Endothelial cell of umbilical vein (primary cell): ENCODE measurements around the gene GTPBP10. TPM values are rescaled to one million over a fixed set of nuclear protein-coding genes. Genes with fewer than 3 reads are reported as not detected.

ENCODE experiments used
- BruUV-seq: library from RNA; stranded (reverse); fragments of 400-500 nt; replicated peaks from 2 replicates; lab custom pipeline; 2021; lab: Mats Ljungman, UMichigan
- CTCF ChIA-PET: fragments of 300-600, 350-600 bp; sonication (Branson Sonifier 250); formaldehyde crosslinking; loops from one replicate; lab custom pipeline; 2021; ENCODE audit warnings: antibody characterized with exemption, inconsistent platforms; lab: Charles Lee
- POLR2A ChIA-PET: fragments of 300-600, 350-600 bp; sonication (Branson Sonifier 250); formaldehyde crosslinking; loops from one replicate; lab custom pipeline; 2021; ENCODE audit warnings: antibody characterized with exemption, inconsistent platforms; lab: Charles Lee
- DNase-seq: peaks from one replicate; pipeline ENCODE4 v3.0.0-alpha.2; 2011; ENCODE audit warnings: low read depth, low spot score
- FAIRE-seq: peaks from 2 replicates; lab custom pipeline; 2011; peaks lifted over from hg19 to GRCh38; lab: Jason Lieb, UNC
- H2AFZ ChIP-seq: 2 replicates; pipeline ENCODE4 v1.6.0; 2012; ENCODE audit warnings: low read depth, low read length, control low read depth, inconsistent platforms
- H3K27ac ChIP-seq: 2 replicates; pipeline ENCODE4 v1.5.1; 2011; ENCODE audit warnings: low read depth, mild to moderate bottlenecking, control low read depth, low read length, moderate library complexity; ENCODE audit not compliant: insufficient read depth
- H3K27me3 ChIP-seq, 2 experiments: 2 replicates each; pipeline versions ENCODE4 v1.6.0 to v1.6.1; 2011; ENCODE audit warnings: low read length in 2 of 2, mixed read lengths in 1 of 2; ENCODE audit not compliant: control insufficient read depth in 2 of 2, insufficient read depth in 2 of 2
- H3K36me3 ChIP-seq, 2 experiments: 2 replicates in 1 of 2; 3 replicates in 1 of 2; pipeline ENCODE4 v1.5.1; 2011; ENCODE audit warnings: low read length in 2 of 2, mild to moderate bottlenecking in 1 of 2, moderate library complexity in 1 of 2; ENCODE audit not compliant: control insufficient read depth in 2 of 2, insufficient read depth in 2 of 2; ENCODE audit errors: extremely low read depth in 1 of 2
- H3K4me1 ChIP-seq: 3 replicates; pipeline ENCODE4 v1.5.1; 2011; ENCODE audit warnings: mild to moderate bottlenecking, low read length; ENCODE audit not compliant: control insufficient read depth, insufficient read depth; ENCODE audit errors: extremely low read depth
- H3K4me2 ChIP-seq: 2 replicates; pipeline ENCODE4 v1.6.1; 2011; ENCODE audit warnings: low read length, control low read depth, mixed read lengths; ENCODE audit not compliant: insufficient read depth
- H3K4me3 ChIP-seq, 3 experiments: fragments of 200-600 bp in 1 of 3; sonication (generic), shearing (Covaris generic) in 1 of 3; replicated peaks in 1 of 3; 2 replicates each; pipeline ENCODE4 v1.5.1; 2011 to 2016; ENCODE audit warnings: control low read depth in 3 of 3, low read length in 3 of 3, mild to moderate bottlenecking in 2 of 3, inconsistent platforms in 1 of 3, low read depth in 1 of 3, moderate library complexity in 1 of 3; ENCODE audit not compliant: insufficient read depth in 1 of 3
- H3K79me2 ChIP-seq: 2 replicates; pipeline ENCODE4 v1.6.0; 2012; ENCODE audit warnings: low read length, inconsistent platforms; ENCODE audit not compliant: control insufficient read depth, insufficient read depth
- H3K9ac ChIP-seq: replicated peaks from 2 replicates; pipeline ENCODE3; 2011; ENCODE audit warnings: low read length, control low read depth; ENCODE audit not compliant: insufficient read depth; ENCODE audit errors: extremely low read depth
- H3K9me1 ChIP-seq: replicated peaks from 3 replicates; pipeline ENCODE4 v1.6.0; 2011; ENCODE audit warnings: mild to moderate bottlenecking, low read length; ENCODE audit not compliant: control insufficient read depth, insufficient read depth; ENCODE audit errors: extremely low read depth
- H3K9me3 ChIP-seq: replicated peaks from 2 replicates; pipeline ENCODE4 v1.5.1; 2012; ENCODE audit warnings: low read length, inconsistent platforms; ENCODE audit not compliant: control insufficient read depth, insufficient read depth
- H4K20me1 ChIP-seq: replicated peaks from 2 replicates; pipeline ENCODE3; 2011; ENCODE audit warnings: mild to moderate bottlenecking, low read length; ENCODE audit not compliant: control insufficient read depth, insufficient read depth; ENCODE audit errors: extremely low read depth
- CTCF ChIP-seq, 2 donors: IDR thresholded peaks; 1 replicate in 1 of 2; 2 replicates in 1 of 2; pipeline ENCODE4 v1.5.1; 2011; ENCODE audit warnings: low read length in 2 of 2, mild to moderate bottlenecking in 2 of 2, moderate library complexity in 2 of 2, control low read depth in 1 of 2, inconsistent platforms in 1 of 2, low read depth in 1 of 2; ENCODE audit not compliant: insufficient read depth in 1 of 2; ENCODE audit errors: extremely low read depth in 1 of 2
- EZH2 ChIP-seq: IDR thresholded peaks from 2 replicates; pipeline ENCODE4 v1.6.1; 2012; ENCODE audit warnings: borderline replicate concordance, low read depth, mild to moderate bottlenecking, moderate library complexity, low read length, inconsistent platforms; ENCODE audit not compliant: severe bottlenecking
- FOS ChIP-seq: IDR thresholded peaks from 2 replicates; pipeline ENCODE4 v1.6.1; 2011; ENCODE audit warnings: mild to moderate bottlenecking, low read length, moderate library complexity, borderline replicate concordance; ENCODE audit not compliant: insufficient read depth
- GATA2 ChIP-seq: IDR thresholded peaks from 2 replicates; pipeline ENCODE4 v1.7.0; 2011; ENCODE audit warnings: low read depth, mild to moderate bottlenecking, moderate library complexity, mixed read lengths, low read length; ENCODE audit not compliant: insufficient read length, insufficient read depth
- JUN ChIP-seq: IDR thresholded peaks from 2 replicates; pipeline ENCODE4 v1.6.1; 2011; ENCODE audit warnings: borderline replicate concordance, low read depth; ENCODE audit not compliant: insufficient read length, insufficient read depth
- MAX ChIP-seq: IDR thresholded peaks from 2 replicates; pipeline ENCODE4 v1.6.1; 2011; ENCODE audit not compliant: insufficient read depth, insufficient read length
- MYC ChIP-seq: IDR thresholded peaks from one replicate; pipeline ENCODE4 v1.6.1; 2011; ENCODE audit warnings: mild to moderate bottlenecking, low read depth, low read length
- POLR2A ChIP-seq: IDR thresholded peaks from 2 replicates; pipeline ENCODE4 v1.6.1; 2012; ENCODE audit warnings: low read depth, mild to moderate bottlenecking, control low read depth, low read length
- POLR2AphosphoS5 ChIP-seq: IDR thresholded peaks from 2 replicates; pipeline ENCODE4 v1.6.1; 2012; ENCODE audit warnings: low read depth, mild to moderate bottlenecking, control low read depth, low read length, moderate library complexity; ENCODE audit not compliant: insufficient read depth
- dilution Hi-C: fragments of 300-500 bp; cut with MboI; formaldehyde crosslinking; loops from one replicate; pipeline ENCODE4 v1.15.0; 2019; ENCODE audit warnings: low sequenced_read_pairs; ENCODE audit not compliant: extremely low pct_ligation_motif_present
- intact Hi-C: fragments of 100-400 bp; cut with micrococcal nuclease; formaldehyde crosslinking; loops from one replicate; pipeline ENCODE4 v1.10.0; 2022
- polyA plus RNA-seq, 4 experiments: library from polyadenylated mRNA; depleted of rRNA in 3 of 4; stranded (reverse) in 3 of 4; unstranded in 1 of 4; fragments of >200 nt; gene quantifications; 2 replicates each; pipeline versions ENCODE4 v1.2.1 to v1.2.3, GENCODE V29; 2011 to 2012; ENCODE audit warnings: missing spikeins in 1 of 4
- total RNA-seq: library from RNA; stranded (reverse); gene quantifications from 2 replicates; pipeline ENCODE4 v1.2.3, GENCODE V29; 2021

GTPBP10 gene
- total and polyA plus RNA-seq, 2 donors (not counting 3 experiments of a cell fraction or from before 2014, with no cell fraction given), result 3.5 to 16.7 TPM

GRCh38 chr7:90421651-90422050, 75.1 kb downstream of the GTPBP10 start:
- ChIA-PET CTCF (interaction anchor here (1.2 to 3.4 kb wide), 4 partner anchors 34 to 268 kb away, joined by 3 to 29 read pairs (median 8); partner anchors contain the start of gene STEAP1), POLR2A (no interaction called here)
- intact Hi-C loops, result no loop called here
- Histone ChIP-seq H3K4me3 (no peak overlapping the region), H3K79me2 (no peaks in the 10 kb centered on the region), H3K36me3 (no peaks in the 10 kb centered on the region), H3K27me3 (peaks cover 3 to 5% of the 10 kb centered on the region in 2 experiments), H3K9me3 (no peaks in the 10 kb centered on the region), H3K4me1 (peaks cover 4% of the 10 kb centered on the region), H3K9ac (no peak overlapping the region), H3K27ac (no peak overlapping the region), H4K20me1 (no peaks in the 10 kb centered on the region), H3K9me1 (no peaks in the 10 kb centered on the region), H2AFZ (no peak overlapping the region), H3K4me2 (no peak overlapping the region)
- no peak for DNase-seq
- FAIRE-seq, result no peak
- TF ChIP-seq MYC (no peak), GATA2 (no peak), POLR2A (no peak), POLR2AphosphoS5 (no peak), FOS (no peak), MAX (no peak), EZH2 (no peak)
- BruUV-seq, result no TSS peak
- dilution Hi-C loops, result no loop called here

GRCh38 chr7:90424720-90425119, 78.2 kb downstream of the GTPBP10 start:
- no TSS peak for BruUV-seq
- intact Hi-C loops, result no loop called here
- H4K20me1 ChIP-seq, result no peaks in the 10 kb centered on the region
- no peaks in the 10 kb centered on the region for H3K9me3 ChIP-seq
- H3K4me2 ChIP-seq, result no peak overlapping the region
- H3K9me1 ChIP-seq, result no peaks in the 10 kb centered on the region
- H3K4me1 ChIP-seq, result peaks cover 9% of the 10 kb centered on the region
- ChIA-PET CTCF (no interaction called here), POLR2A (no interaction called here)
- H3K4me3 ChIP-seq, result no peak overlapping the region
- no peak overlapping the region for H2AFZ ChIP-seq
- no peaks in the 10 kb centered on the region for H3K79me2 ChIP-seq
- TF ChIP-seq GATA2 (no peak), FOS (no peak), POLR2A (no peak), CTCF (IDR thresholded peaks at IDR 0.05; ENCODE audit: extremely low read depth in 1 of 2, insufficient read depth in 1 of 2, low read depth in 1 of 2, low read length in 2 of 2) (no peak), MYC (no peak), EZH2 (no peak), JUN (no peak), MAX (no peak), POLR2AphosphoS5 (no peak)
- dilution Hi-C loops, result no loop called here
- no peak overlapping the region for H3K27ac ChIP-seq
- H3K9ac ChIP-seq, result no peak overlapping the region
- peaks cover 0 to 2% of the 10 kb centered on the region in 2 experiments for H3K27me3 ChIP-seq
- DNase-seq (no peak), FAIRE-seq (no peak)
- no peaks in the 10 kb centered on the region for H3K36me3 ChIP-seq
